GM12864 (cell line): ENCODE results near the gene SF1.

Experiments used
- DNase-seq: peaks from one replicate; pipeline ENCODE4 v3.0.0-alpha.2; 2011; ENCODE audit warnings: low read depth
- H3K4me3 ChIP-seq: 2 replicates; pipeline ENCODE4 v1.5.1; 2011; ENCODE audit warnings: mild to moderate bottlenecking, low read depth, low read length, control low read depth
- CTCF ChIP-seq: IDR thresholded peaks from 2 replicates; pipeline ENCODE4 v1.5.1; 2011; ENCODE audit warnings: low read depth, mild to moderate bottlenecking, moderate library complexity, low read length, control low read depth, inconsistent platforms; ENCODE audit errors: missing control alignments

The SF1 gene

GRCh38 chr11:64804346-64805210 lies 26.2 kb upstream of the SF1 start:
- no peak for TF ChIP-seq CTCF
- no peak for DNase-seq
- no peak overlapping the region for H3K4me3 ChIP-seq

DNA sequence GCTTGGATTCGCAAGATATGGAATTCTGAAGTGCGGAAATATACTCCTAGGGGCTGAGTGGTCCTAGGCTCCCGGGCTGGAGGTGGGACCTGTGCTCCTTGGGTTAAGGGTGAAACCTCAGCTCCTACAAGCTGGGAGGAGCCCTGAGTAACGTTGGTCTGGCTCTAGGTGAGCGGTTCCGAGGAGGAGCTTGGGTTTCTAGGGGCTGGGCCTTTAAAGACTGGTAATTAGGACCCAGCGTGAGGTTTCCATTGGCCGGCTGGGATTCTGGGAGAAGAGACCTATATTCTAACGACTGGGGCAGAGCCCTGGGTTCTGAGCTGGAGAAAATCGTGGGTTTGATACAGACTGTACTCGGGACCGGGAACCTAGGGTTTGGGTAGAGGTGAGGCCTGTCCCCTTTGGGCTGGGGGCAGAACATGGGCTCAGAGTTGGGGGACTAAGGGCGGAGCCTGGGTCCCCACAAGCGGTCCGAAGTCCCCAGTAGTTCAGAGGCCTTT lies 25.6 kb upstream of the SF1 start:
- TF ChIP-seq CTCF = no peak
- DNase-seq = no peak
- peak overlapping the region; percentile 67 for H3K4me3 ChIP-seq

- TF ChIP-seq CTCF = no peak
- no peak for DNase-seq
These were observed 25.0 kb upstream of the SF1 start, which contains the start of gene MAP4K2 for GRCh38 chr11:64803158-64803845. Gene MAP4K2 (minus strand): TSS chr11:64803214. CDS start chr11:64803149, 65 bp downstream.

GRCh38 chr11:64802370-64803157 lies 24.2 kb upstream of the SF1 start:
- TF ChIP-seq CTCF = no peak
- DNase-seq = no peak
- peak overlapping the region; percentile 91 for H3K4me3 ChIP-seq

More at GRCh38 chr11:64803158-64803845, 25.0 kb upstream of the SF1 start, which contains the start of gene MAP4K2:
- H3K4me3 ChIP-seq = peak within 1 kb of the TSS; percentile 91

DNA sequence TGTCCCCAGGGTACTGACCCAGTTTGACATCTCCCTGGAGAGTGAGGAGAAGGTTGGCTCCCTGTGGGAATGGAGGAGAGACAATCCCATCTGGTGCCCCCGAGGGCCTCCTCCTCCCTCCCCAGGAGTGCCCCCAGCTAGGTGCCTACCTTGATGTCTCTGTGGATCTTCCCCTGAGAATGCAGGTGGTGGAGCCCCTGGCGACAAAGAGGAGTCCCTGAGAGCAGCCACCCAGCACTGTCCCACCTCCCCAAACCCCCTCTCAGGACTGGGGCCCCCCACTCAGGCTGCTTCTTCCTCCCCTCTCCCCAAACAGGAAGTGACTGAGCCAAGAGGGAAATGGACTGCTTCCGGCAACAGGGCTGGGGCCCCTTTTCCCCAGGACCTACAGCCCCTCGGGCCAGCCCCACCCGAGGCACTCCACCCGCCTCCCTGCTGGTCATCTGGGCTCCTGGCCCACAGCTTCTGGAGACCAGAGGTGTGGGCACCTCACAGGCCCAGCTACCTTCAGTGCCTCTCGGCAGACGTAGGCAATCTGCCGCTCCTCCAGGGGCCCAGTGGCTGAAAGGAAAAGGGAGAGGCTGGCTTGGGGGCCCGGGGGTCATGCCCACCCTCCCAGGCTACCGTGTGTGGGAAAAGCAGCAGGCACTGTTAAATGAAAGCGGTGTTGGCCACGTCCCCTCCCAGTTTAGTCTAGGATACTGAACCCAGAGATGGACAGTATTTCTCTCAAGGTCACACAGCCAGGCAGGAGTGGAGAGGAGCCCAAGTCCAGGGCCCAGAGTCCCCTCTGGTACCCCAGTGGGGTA lies 23.4 kb upstream of the SF1 start:
- DNase-seq = no peak
- TF ChIP-seq CTCF = no peak
- H3K4me3 ChIP-seq = peak overlapping the region; percentile 91

- TF ChIP-seq CTCF = no peak
- DNase-seq = no peak
- H3K4me3 ChIP-seq = peak overlapping the region; percentile 91
These were observed 22.8 kb upstream of the SF1 start for GRCh38 chr11:64801158-64801464.
